HCEC 1CT (cell line): ENCODE data around the gene SCNM1.
"Not testable (repeated sequence)": the region's sequence is repeated elsewhere in the genome, so short reads cannot be mapped to it uniquely, and the experiment has no call there.

Experiments used
- DNase-seq: peaks from one replicate; pipeline ENCODE4 v3.0.0-alpha.2; 2017

The SCNM1 gene

GRCh38 chr1:151147132-151147503 is 18.8 kb upstream of the SCNM1 start:
- DNase-seq, result no peak

GRCh38 chr1:151147665-151148064 is 18.3 kb upstream of the SCNM1 start:
- DNase-seq, result no peak

GRCh38 chr1:151156515-151156819 is 9.5 kb upstream of the SCNM1 start, which contains the start of gene TNFAIP8L2:
TSS of gene TNFAIP8L2 (plus strand) at chr1:151156649. CDS start at chr1:151158698, 2,049 bp downstream.
- no peak for DNase-seq

GRCh38 chr1:151157067-151157531 is 8.8 kb upstream of the SCNM1 start:
- no peak for DNase-seq

GRCh38 chr1:151158326-151158725 is 7.6 kb upstream of the SCNM1 start:
- DNase-seq, result no peak

GRCh38 chr1:151158751-151159251 is 7.1 kb upstream of the SCNM1 start:
- DNase-seq, result no peak

- DNase-seq, result no peak
Measured at GRCh38 chr1:151159373-151159772, 6.6 kb upstream of the SCNM1 start.

- no peak for DNase-seq
Measured at GRCh38 chr1:151164732-151165280, 1.1 kb upstream of the SCNM1 start.

- peak; percentile 18 for DNase-seq
Measured at GRCh38 chr1:151165281-151165737, 635 bp upstream of the SCNM1 start.

GRCh38 chr1:151166505-151166956 is 587 bp downstream of the SCNM1 start:
- DNase-seq, result peak; percentile 59

- no peak for DNase-seq
Measured at GRCh38 chr1:151167116-151167515, 1.2 kb downstream of the SCNM1 start.

- DNase-seq, result no peak
Measured at GRCh38 chr1:151171190-151171589, 5.2 kb downstream of the SCNM1 start.

GRCh38 chr1:151175041-151175741 is 9.2 kb downstream of the SCNM1 start:
- DNase-seq, result no peak

GRCh38 chr1:151175863-151176262 is 9.9 kb downstream of the SCNM1 start, which contains the start of gene TMOD4:
TSS of gene TMOD4 (minus strand) at chr1:151175981. CDS start at chr1:151174875, 1,106 bp downstream.
- peak; percentile 21 for DNase-seq

- no peak for DNase-seq
Measured at GRCh38 chr1:151176514-151177045, 10.6 kb downstream of the SCNM1 start.

GRCh38 chr1:151184211-151184610 is 18.3 kb downstream of the SCNM1 start:
- no peak for DNase-seq

- DNase-seq, result no peak
Measured at GRCh38 chr1:151187205-151187604, 21.3 kb downstream of the SCNM1 start.

- DNase-seq, result not testable (repeated sequence)
Measured at GRCh38 chr1:151188667-151189066, 22.7 kb downstream of the SCNM1 start.

GRCh38 chr1:151189637-151190445 is 23.9 kb downstream of the SCNM1 start, which contains the start of gene VPS72:
TSS of gene VPS72 (minus strand) at chr1:151190197. CDS start at chr1:151190121, 76 bp downstream.
- DNase-seq, result peak; percentile 88

- DNase-seq, result no peak
Measured at GRCh38 chr1:151192047-151192446, 26.1 kb downstream of the SCNM1 start.

GRCh38 chr1:151193304-151193703 is 27.4 kb downstream of the SCNM1 start:
- no peak for DNase-seq

GRCh38 chr1:151193856-151194255 is 27.9 kb downstream of the SCNM1 start:
- peak; percentile 3 for DNase-seq
